HG03064 (cell line): Measurements from ENCODE around the gene ATP10B.
"Not testable (repeated sequence)": the region's sequence is repeated elsewhere in the genome, so short reads cannot be mapped to it uniquely, and the experiment has no call there.

Experiments used
- ATAC-seq: cut with Tn5 transposase; IDR thresholded peaks from one replicate; pipeline ENCODE4 v1.9.1; 2021; ENCODE audit warnings: low read depth; ENCODE audit not compliant: unreplicated experiment

Gene ATP10B

DNA sequence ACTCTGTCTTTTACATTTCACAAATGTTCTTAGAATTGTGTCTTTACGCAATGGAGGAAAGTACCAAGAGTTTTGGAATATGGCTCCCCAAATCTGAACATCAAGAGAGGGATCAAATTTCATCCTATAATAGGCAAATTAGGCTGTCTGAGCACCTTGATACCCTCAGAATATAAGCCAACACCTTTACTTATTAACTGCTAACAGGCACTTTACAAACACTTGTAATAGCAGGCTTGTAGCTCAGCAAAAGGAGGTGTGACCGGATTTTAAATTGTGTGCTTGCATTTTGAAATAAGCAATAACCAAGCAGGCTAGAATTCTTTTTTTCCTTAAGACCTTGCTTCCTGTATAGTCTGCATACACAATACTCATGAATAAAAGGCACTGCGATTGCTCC lies 92.0 kb downstream of the ATP10B start:
- ATAC-seq: no peak

GRCh38 chr5:160757194-160757593 lies 94.8 kb downstream of the ATP10B start:
- no peak for ATAC-seq

GRCh38 chr5:160750938-160751657 lies 100.9 kb downstream of the ATP10B start:
- no peak for ATAC-seq

- ATAC-seq: no peak
Observed at GRCh38 chr5:160749682-160750081, 102.3 kb downstream of the ATP10B start.

GRCh38 chr5:160749026-160749425 lies 103.0 kb downstream of the ATP10B start:
- no peak for ATAC-seq

- no peak for ATAC-seq
Observed at GRCh38 chr5:160747987-160748386, 104.0 kb downstream of the ATP10B start.

- no peak for ATAC-seq
Observed at GRCh38 chr5:160747559-160747958, 104.5 kb downstream of the ATP10B start.

- no peak for ATAC-seq
Observed at GRCh38 chr5:160744268-160745101, 107.5 kb downstream of the ATP10B start.

DNA sequence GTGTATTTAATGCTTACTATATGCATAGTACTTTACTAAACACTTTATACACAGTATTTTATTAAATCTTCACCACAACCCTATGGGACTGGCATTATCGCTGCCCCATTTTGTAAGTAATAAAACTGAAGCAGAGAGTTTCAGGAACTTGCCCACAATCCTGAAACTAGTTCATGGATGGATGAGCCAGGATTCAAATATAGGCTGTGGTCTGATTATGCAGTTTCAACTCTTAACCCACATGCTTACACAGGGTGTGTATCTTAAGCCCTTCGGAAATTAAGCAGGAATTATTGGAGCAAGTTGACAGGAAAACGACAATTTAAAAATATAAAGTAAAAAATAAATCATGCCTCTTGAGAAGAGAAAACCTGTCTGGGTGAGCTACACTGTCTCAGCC lies 109.0 kb downstream of the ATP10B start:
- no peak for ATAC-seq

- ATAC-seq: no peak
Observed at GRCh38 chr5:160742446-160742845, 109.6 kb downstream of the ATP10B start.

- no peak for ATAC-seq
Observed at GRCh38 chr5:160727296-160727997, 124.6 kb downstream of the ATP10B start.

DNA sequence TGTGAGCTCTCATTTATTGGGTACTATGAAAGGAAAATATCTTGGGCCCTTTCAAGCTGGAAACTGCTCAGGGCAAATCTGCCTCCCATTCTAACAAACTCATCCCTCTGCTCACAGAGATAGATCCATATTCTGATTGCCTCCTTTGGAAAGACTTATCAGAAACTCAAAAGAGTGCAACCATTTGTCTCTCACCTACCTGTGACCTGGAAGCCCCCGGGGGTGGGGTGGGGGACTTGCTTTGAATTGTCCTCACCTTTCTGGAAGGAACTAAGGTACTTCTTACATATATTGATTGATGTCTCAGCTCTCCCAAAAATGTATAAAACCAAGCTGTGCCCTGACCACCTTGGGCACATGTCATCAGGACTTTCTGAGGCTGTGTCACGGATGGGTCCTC lies 125.3 kb downstream of the ATP10B start:
- no peak for ATAC-seq

DNA sequence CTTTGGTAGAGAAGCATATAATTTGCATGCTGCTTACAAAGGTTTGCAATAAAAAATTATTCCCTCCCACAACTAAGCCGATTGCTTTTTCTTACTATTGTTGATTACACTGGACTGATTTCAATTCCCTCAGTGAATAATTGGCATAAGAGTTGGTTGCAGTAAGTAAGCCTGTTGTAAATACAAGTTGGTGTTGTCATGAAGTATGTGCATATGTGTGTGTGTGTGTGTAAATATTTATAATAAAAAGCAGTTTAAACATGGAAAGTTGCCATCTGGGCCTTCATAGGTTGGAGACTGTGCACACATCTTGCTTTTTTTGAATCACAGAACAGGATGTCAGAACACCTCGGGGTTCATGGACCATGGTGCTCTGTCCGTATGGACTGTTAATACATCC lies 131.2 kb downstream of the ATP10B start:
- ATAC-seq: no peak

- ATAC-seq: not testable (repeated sequence)
Observed at GRCh38 chr5:160715508-160715907, 136.5 kb downstream of the ATP10B start.

DNA sequence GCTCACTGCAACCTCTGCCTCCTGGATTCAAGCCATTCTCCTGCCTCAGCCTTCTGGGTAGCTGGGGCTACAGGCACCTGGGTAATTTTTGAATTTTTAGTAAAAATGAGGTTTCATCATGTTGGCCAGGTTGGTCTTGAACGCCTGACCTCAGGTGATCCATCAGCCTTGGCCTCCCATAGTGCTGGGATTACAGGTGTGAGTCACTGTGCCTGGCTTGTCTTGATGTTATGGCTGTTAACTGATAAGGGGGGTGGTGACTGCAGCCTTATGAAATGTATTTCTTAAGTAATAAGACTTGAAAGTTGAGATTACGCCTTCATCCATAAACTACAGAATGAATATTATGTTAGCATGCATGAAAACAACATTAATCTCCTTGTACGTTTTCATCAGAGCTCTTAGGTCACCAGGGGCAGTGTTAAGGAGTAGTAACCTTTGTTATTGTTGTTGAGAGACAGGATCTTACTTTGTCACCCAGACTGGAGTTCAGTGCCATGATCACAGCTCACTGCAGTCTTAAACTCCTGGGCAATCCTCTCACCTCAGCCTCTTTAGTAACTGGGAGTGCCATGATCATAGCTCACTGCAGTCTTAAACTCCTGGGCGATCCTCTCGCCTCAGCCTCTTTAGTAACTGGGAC lies 148.3 kb downstream of the ATP10B start:
- ATAC-seq: no peak

DNA sequence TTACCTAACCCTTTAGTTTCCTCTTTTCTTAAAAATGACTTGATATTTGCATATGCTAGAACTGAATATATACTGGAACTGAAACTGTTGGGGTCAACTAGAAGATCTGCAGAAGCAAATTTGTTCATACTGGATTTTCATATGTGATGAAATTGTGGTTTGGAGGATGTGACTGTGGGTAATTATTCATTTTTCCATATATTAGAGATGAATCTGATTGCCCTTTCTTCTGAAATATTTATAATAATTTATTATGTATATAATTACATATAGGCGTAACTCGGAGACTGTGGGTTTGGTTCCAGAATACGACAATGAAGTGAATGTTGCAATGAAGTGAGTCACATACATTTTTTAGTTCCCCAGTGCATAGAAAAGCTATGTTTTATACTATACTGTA lies 149.1 kb downstream of the ATP10B start:
- ATAC-seq: peak; percentile 89

- ATAC-seq: no peak
Observed at GRCh38 chr5:160702311-160702803, 149.7 kb downstream of the ATP10B start.

- ATAC-seq: no peak
Observed at GRCh38 chr5:160701403-160701802, 150.6 kb downstream of the ATP10B start.

GRCh38 chr5:160699301-160699700 lies 152.7 kb downstream of the ATP10B start:
- no peak for ATAC-seq

DNA sequence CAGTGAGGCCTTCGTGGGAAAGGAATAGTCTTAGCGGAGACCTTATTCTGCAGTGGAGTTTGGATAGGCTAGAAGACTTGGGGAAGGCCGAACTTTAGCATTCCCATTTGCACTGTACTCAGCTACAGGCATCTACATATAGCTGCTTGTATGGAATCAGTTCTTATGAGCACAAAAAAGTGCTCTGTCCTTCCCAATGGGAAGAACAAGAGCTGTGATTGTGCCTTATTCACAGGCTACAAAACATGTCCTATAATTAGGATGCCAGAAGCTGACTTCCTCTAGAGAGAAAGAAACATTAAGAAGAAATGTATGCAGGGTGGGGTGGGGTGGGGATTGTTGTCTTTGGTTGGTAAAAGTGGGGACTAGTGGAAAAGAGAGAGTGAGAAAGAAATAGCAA lies 154.7 kb downstream of the ATP10B start:
- ATAC-seq: no peak

DNA sequence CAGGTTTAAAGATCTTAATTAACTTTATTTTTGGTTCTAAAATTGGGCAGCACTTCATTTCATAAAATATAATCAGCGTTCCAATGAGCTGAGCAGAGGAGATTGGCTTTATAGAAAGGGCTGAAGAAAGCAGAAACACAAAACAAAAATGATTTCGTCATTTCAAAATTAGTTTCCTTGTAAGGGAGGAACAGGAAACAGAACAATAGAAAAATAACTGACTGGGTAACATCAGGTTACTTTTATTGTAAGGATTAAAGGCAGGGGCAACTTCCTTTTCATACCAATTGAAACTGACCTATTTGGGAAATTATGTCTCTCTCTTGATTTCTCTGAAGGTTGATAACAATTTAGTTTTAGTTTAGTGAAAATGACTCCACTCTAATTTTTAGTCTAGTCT lies 157.1 kb downstream of the ATP10B start:
- ATAC-seq: no peak
